Stimulated activated CD4-positive, alpha-beta T cell treated with anti-CD3 and anti-CD28 coated beads, Interleukin-2, amount 100 ng/mL, for 48 hours (primary cell): ENCODE measurements around the gene RPS28.
"Not testable (repeated sequence)": the region's sequence is repeated elsewhere in the genome, so short reads cannot be mapped to it uniquely, and the experiment has no call there.

ENCODE experiments used
- DNase-seq, 2 donors: peaks; one replicate each; pipeline ENCODE4 v3.0.0-alpha.2; 2020

The RPS28 gene

DNA sequence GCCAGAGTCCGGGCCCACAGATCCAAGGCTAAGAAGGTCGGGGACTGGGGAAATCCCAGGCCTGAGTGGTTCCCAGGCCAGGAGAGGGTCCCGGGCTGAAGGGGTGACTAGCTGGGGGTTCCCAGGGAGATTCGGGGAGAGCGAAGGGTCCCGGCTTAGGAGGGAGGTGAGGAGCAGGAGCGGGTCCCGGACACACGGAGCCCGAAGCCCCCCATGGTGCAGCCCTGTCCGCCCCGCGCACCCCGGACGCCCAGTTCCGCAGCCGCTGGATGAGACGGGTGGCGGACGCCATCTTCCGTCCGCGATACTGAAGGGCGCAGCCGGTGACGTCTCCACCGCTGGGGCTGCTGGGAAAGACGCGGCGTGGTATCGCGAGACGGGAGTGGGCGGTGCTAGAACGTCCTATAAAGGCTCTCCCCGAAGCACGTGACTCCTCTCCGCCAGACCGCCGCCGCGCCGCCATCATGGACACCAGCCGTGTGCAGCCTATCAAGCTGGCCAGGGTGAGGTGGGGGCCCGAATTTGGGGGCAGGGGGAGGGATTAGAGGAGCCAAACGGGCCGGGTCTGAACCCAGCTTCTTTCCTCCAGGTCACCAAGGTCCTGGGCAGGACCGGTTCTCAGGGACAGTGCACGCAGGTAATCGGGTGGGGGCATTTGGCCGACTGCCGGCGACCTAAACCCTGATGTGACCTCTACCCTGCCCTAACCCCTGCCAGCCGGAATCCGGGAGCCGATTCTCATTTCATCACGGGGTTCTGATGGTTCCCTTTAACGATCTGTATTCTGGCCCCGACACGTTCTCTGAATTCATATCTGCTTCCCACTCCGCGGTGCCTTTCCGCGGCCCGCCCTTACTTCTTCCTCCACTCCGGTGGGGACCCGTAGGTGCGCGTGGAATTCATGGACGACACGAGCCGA lies at the start of gene RPS28, which contains the start of gene NDUFA7:
RPS28 (plus strand) TSS at position 430 of the 919 bp plus-strand sequence; CDS start at position 465, 35 bp downstream.
NDUFA7 (minus strand) TSS at position 309 of the 919 bp plus-strand sequence; CDS start at position 292, 17 bp downstream.
- peak; percentile 96 to 98 for DNase-seq

DNA sequence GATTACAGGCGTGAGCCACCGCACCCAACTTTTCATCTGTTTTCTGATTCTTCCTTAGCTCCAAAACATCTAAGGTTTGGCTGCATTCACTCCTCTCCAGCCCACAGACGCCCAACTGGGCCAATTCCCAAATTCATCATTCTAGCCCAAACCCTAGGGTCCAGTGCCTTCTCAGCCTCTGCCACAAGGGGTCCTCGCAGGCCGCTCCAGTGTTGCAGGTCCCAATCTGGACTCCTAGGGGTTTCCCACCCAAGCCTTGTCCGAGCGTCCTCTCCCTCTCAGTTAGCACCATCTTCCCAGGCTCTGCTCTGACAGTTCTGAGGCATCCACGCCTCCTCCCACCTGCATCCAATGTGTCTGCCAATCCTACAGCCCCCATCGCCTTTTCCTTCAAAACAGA lies 44.8 kb upstream of the RPS28 start:
- DNase-seq = not testable (repeated sequence)

- not testable (repeated sequence) for DNase-seq
These were observed 30.0 kb upstream of the RPS28 start for GRCh38 chr19:8291337-8291736.

GRCh38 chr19:8302357-8302691 lies 19.0 kb upstream of the RPS28 start:
- no peak for DNase-seq

GRCh38 chr19:8302734-8303133 lies 18.6 kb upstream of the RPS28 start:
- no peak for DNase-seq

DNA sequence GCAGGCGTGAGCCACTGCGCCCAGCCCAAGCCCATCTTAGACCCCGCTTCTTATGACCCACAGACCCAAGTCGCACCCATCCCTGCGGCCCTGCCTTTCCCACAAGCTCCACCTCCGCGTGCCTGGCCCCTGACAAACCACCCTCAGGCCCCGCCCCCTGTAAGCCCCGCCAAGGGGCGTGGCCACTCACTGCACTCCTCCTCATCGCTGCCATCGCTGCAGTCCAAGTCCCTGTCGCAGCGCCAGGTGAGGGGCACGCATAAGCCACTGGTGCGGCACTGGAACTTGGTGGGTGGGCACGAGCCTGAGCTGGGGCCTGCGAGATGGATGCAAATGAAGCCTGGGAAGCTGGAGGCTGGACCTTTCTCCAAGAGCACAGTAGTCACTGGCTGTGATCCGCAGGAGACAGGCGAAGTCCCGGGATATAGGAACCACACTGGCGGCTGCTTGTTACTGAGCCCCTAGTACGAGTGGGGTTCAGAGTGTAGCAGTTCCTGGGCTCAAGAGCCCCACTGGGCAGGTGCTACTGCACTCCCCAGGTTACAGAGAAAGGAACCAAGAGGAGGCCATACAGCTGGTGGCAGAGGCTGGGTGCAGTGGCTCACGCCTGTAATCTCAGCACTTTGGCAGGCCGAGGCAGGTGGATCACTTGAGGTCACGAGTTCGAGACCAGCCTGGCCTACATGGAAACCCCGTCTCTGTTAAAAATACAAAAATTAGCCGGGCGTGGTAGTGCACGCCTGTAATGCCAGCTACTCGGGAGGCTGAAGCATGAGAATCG lies 16.3 kb upstream of the RPS28 start:
- DNase-seq = peak in 1 of 2 donors; percentile 33

DNA sequence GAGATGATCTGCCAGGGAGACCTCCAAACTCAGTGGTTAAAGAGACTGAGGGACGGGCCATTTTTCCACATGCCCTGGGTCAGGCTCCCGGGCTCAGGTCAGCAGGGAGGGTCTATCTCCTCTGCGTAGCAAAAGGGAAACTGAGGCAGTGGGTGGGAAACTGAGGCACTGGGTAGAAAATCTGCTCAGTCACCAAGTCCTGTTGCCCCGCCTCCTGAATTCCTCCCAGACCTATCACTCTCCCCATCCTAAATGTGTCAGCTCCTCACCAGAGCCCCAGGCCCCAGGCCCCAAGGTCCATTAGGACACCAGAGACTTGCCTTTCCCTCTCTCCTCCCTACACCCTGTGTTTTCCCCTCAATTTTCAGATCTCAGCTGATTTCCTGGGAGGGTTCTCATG lies 15.5 kb upstream of the RPS28 start:
- no peak for DNase-seq

DNA sequence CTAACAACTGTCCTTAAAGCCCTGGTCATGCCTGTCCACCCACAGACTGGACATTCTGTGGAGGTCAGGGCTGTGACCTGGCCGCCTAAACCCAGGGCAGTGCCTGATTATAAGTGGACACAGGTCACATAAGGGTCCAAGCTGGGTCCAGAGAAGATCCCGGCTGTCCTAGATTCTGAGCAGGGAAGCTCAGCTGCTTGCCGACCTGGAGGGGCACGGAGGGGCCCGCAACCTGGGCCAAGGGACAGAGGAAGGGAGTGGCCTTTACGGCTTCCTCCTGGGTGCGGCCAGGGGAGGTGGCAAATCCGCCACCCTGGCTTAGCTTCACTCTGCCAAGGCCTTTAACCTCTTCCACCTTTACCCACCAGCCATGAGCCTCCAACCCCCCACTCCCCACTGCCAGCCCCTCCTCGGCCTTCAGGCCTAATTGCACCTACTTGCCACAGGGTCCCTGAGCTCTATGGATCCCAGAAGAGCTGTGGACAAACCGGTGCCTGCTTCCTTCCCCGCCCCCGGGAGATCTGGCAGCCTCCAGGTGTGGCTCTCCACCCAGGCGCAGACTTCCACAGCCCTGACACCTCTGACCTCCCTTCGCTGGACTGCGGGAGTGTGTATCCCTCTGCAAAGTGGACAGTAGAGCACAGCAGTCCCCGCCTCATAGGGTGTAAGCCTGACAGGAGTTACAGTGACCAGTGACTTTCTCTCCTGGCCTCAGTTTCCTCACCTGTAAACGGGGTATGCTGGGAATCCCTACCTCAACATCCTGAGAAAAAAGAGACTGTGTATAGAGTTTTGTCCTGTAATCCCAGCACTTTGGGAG lies 14.9 kb upstream of the RPS28 start:
- no peak for DNase-seq

DNA sequence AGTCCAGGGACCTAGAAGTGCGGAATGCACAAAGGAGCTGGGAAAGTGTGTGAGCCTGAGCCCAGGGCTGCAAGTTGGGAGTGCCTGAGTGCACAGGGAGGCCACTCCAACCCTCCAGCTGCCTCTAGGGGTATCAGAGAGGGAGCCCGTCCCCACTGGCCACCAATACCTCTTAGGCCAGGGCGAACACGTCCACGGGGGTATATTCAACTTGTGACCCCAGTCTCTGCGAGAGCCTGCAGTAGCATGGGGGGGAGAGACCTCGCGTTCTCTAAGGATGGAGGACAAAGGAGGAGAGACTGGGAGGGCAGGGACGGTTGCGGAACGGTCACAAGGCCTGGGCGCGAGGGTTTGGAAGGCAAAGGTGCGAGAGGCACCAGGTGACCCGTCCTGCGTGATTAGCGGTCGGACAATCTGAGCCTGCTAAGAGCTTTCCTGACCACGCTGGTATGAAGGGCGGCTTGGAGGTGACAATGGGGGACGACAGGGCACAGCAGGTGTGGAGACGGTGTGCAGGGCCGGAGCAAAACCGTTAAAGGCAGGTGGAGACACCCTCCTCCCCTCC lies 13.8 kb upstream of the RPS28 start:
- DNase-seq = no peak

GRCh38 chr19:8307965-8308866 lies 13.1 kb upstream of the RPS28 start, which contains the start of gene CD320:
Gene CD320, minus strand, starts transcription at chr19:8308358. Its CDS starts 68 bp downstream, at chr19:8308290.
- peak; percentile 82 to 84 for DNase-seq

GRCh38 chr19:8308891-8309291 lies 12.4 kb upstream of the RPS28 start:
- no peak for DNase-seq

GRCh38 chr19:8310342-8311055 lies 10.8 kb upstream of the RPS28 start:
- no peak for DNase-seq

- no peak for DNase-seq
These were observed 9.6 kb upstream of the RPS28 start for GRCh38 chr19:8311461-8312260.

GRCh38 chr19:8314981-8315640 lies 6.2 kb upstream of the RPS28 start:
- DNase-seq = not testable (repeated sequence)

DNA sequence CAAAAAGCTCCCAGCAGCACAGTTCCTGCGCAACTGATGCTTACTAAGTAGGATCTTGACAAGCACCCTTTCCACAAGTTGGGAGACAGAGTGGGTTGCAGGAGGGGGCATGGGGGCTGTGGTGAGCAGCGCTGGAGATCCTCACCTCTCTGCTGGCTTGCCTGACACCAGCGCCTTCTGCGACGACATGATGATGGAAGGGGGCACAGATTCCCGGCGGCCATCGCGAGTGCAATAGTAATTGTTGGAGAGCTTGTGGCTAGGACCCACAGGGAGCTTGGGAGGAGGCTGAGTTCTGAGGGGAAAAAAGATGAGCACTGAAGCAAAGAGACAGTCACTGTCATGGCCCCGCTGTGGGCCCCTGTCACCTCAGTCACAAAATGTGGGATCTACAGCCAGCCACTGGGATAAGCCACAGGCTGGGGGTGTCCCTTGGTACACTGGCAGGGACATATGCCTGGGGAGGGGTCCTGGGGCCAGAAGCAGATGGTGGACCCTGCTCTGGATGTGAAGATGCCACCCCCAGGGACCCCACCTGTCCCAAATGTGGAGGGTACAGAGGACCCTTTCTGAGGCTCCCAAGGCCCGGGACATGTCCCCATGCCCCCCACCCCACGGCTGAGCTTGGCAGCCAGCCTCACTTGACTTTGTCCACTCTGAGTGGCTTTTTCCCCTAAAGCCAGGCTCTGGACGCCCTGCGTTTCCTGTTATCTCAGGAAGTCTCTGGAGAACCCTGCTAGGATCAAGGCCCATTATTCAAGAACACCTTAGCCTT lies 4.8 kb upstream of the RPS28 start:
- no peak for DNase-seq

- DNase-seq = not testable (repeated sequence)
These were observed 2.5 kb upstream of the RPS28 start for GRCh38 chr19:8318835-8319234.

DNA sequence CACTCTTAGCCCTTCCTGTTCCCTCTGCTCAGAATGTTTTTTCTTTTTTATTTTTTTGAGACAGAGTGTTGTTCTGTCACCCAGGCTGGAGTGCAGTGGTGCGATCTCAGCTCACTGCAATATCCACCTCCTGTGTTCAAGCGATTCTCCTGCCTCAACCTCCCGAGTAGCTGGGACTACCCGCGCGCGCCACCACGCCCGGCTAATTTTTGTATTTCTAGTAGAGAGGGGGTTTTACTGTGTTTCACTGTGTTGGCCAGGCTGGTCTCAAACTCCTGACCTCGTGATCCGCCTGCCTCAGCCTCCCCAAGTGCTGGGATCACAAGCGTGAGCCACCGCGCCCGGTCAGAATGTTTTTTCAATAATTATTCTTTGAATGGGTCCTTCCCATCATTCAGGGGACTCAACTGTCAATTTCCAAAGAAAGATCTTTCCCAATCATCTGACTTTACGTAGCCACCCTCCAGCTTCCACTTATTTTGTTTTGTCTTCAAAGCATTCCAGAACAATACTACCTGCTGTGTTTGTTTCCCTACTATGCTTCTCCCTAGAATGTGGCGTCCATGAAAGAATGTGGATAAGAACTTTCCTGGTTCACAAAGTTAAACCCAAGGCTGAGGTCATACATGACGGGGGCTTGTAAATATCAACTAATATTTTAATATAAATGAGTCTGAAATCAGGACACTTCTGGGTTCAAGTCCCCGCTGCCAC lies 1.3 kb upstream of the RPS28 start:
- no peak for DNase-seq
